Neural progenitor cell (in vitro differentiated cells): Measurements from ENCODE around the gene EHMT1.

Source experiments
- CTCF ChIP-seq: fragments of 200-600 bp; sonication (generic); IDR thresholded peaks from 2 replicates; pipeline ENCODE4 v1.5.1; 2017; ENCODE audit warnings: antibody characterized with exemption, mild to moderate bottlenecking
- EZH2 ChIP-seq: fragments of 200-600 bp; sonication (generic); IDR thresholded peaks from 2 replicates; pipeline ENCODE4 v1.6.1; 2017; ENCODE audit warnings: antibody characterized with exemption, mild to moderate bottlenecking, moderate library complexity

- no peak for TF ChIP-seq CTCF
- TF ChIP-seq EZH2, result no peak
Observed at GRCh38 chr9:137759649-137760321, 141.0 kb downstream of the EHMT1 start.
